Fibroblast of lung (primary cell): Measurements from ENCODE around the gene SCFD2. TPM values are rescaled to one million over a fixed set of nuclear protein-coding genes. Genes with fewer than 3 reads are reported as not detected.

Experiments
- DNase-seq, 2 donors: peaks; one replicate each; pipeline versions ENCODE4 v3.0.0 to v3.0.0-alpha.2; 2010; ENCODE audit warnings: low read depth in 2 of 2
- H2AFZ ChIP-seq: 2 replicates; pipeline ENCODE4 v1.5.1; 2012; ENCODE audit warnings: low read length, control low read depth, inconsistent platforms
- H3K27ac ChIP-seq: 2 replicates; pipeline ENCODE4 v1.5.1; 2011; ENCODE audit warnings: low read length, control low read depth; ENCODE audit not compliant: insufficient read depth
- H3K27me3 ChIP-seq: 2 replicates; pipeline ENCODE4 v1.5.1; 2011; ENCODE audit warnings: mild to moderate bottlenecking, low read length; ENCODE audit not compliant: control insufficient read depth, insufficient read depth
- H3K36me3 ChIP-seq: 2 replicates; pipeline ENCODE4 v1.5.1; 2011; ENCODE audit warnings: low read length; ENCODE audit not compliant: control insufficient read depth, insufficient read depth
- H3K4me1 ChIP-seq: 2 replicates; pipeline ENCODE4 v1.5.1; 2011; ENCODE audit warnings: low read length; ENCODE audit not compliant: control insufficient read depth, insufficient read depth; ENCODE audit errors: extremely low read depth
- H3K4me2 ChIP-seq: 2 replicates; pipeline ENCODE4 v1.5.1; 2011; ENCODE audit warnings: low read length, control low read depth; ENCODE audit not compliant: insufficient read depth; ENCODE audit errors: extremely low read depth
- H3K4me3 ChIP-seq, 4 experiments: fragments of 200-600 bp in 1 of 4; sonication (generic) in 1 of 4; replicated peaks in 1 of 4; 2 replicates each; pipeline ENCODE4 v1.5.1; 2011 to 2016; ENCODE audit warnings: low read length in 4 of 4, low read depth in 3 of 4, mild to moderate bottlenecking in 3 of 4, control low read depth in 2 of 4, inconsistent platforms in 1 of 4, mixed read lengths in 1 of 4; ENCODE audit not compliant: insufficient read depth in 1 of 4; ENCODE audit errors: control extremely low read depth in 1 of 4
- H3K79me2 ChIP-seq: 2 replicates; pipeline ENCODE4 v1.5.1; 2012; ENCODE audit warnings: mild to moderate bottlenecking, low read length, inconsistent platforms; ENCODE audit not compliant: control insufficient read depth, insufficient read depth
- H3K9ac ChIP-seq: 2 replicates; pipeline ENCODE4 v1.5.1; 2011; ENCODE audit warnings: mild to moderate bottlenecking, low read length, control low read depth; ENCODE audit not compliant: insufficient read depth
- H3K9me3 ChIP-seq: 2 replicates; pipeline ENCODE4 v1.5.1; 2012; ENCODE audit warnings: low read depth, low read length; ENCODE audit not compliant: control insufficient read depth, insufficient read depth
- H4K20me1 ChIP-seq: 2 replicates; pipeline ENCODE4 v1.5.1; 2011; ENCODE audit warnings: low read length; ENCODE audit not compliant: control insufficient read depth, insufficient read depth; ENCODE audit errors: extremely low read depth
- CTCF ChIP-seq, 2 donors: IDR thresholded peaks in 1 of 2; conservative IDR thresholded peaks in 1 of 2; 1 replicate in 1 of 2; 2 replicates in 1 of 2; pipeline ENCODE4 v1.5.1; 2011 to 2012; ENCODE audit warnings: low read length in 2 of 2, control low read depth in 1 of 2, inconsistent platforms in 1 of 2, low read depth in 1 of 2, mild to moderate bottlenecking in 1 of 2
- EZH2 ChIP-seq: IDR thresholded peaks from 2 replicates; pipeline ENCODE4 v1.5.1; 2012; ENCODE audit warnings: low read length, control low read depth, mild to moderate bottlenecking; ENCODE audit errors: missing control alignments
- polyA plus RNA-seq, 2 donors: library from polyadenylated mRNA; depleted of rRNA in 1 of 2; stranded (reverse) in 1 of 2; unstranded in 1 of 2; fragments of >200 nt; gene quantifications; 2 replicates each; pipeline ENCODE4 v1.2.1, GENCODE V29; 2011 to 2012; ENCODE audit warnings: missing spikeins in 1 of 2
- total RNA-seq: library from RNA; depleted of rRNA; stranded (reverse); fragments of >200 nt; gene quantifications from 2 replicates; pipeline ENCODE4 v1.2.1, GENCODE V29; 2014

Gene SCFD2
- total and polyA plus RNA-seq, 2 donors (not counting 1 experiment from before 2014, with no cell fraction given), result 16.2 to 23.1 TPM

GRCh38 chr4:53321151-53321983 lies 44.5 kb downstream of the SCFD2 start:
- Histone ChIP-seq H3K4me1 (peaks cover 12% of the 10 kb centered on the region), H4K20me1 (no peaks in the 10 kb centered on the region), H3K27ac (peak overlapping the region; percentile 88), H3K9ac (peak overlapping the region; percentile 1), H3K27me3 (no peaks in the 10 kb centered on the region), H3K79me2 (peaks cover 23% of the 10 kb centered on the region), H3K4me2 (peak overlapping the region; percentile 69), H3K36me3 (no peaks in the 10 kb centered on the region), H3K9me3 (no peaks in the 10 kb centered on the region), H2AFZ (no peak overlapping the region), H3K4me3 (peak overlapping the region in 3 of 4 experiments; percentile 9 to 48 (median 30))
- DNase-seq, result peak; percentile 82 to 89
- TF ChIP-seq EZH2 (no peak), CTCF (conservative IDR thresholded peaks at IDR 0.05 in 1 of 2, IDR thresholded peaks at IDR 0.05 in 1 of 2; ENCODE audit: low read depth in 1 of 2, low read length in 2 of 2) (no peak)

GRCh38 chr4:53315300-53315699 lies 50.6 kb downstream of the SCFD2 start:
- Histone ChIP-seq H3K9ac (no peak overlapping the region), H3K4me3 (no peak overlapping the region), H3K36me3 (no peaks in the 10 kb centered on the region), H3K27ac (no peak overlapping the region), H3K79me2 (peaks cover 28% of the 10 kb centered on the region), H4K20me1 (no peaks in the 10 kb centered on the region), H3K9me3 (no peaks in the 10 kb centered on the region), H2AFZ (no peak overlapping the region), H3K4me2 (no peak overlapping the region), H3K4me1 (peaks cover 2% of the 10 kb centered on the region), H3K27me3 (no peaks in the 10 kb centered on the region)
- TF ChIP-seq CTCF (conservative IDR thresholded peaks at IDR 0.05 in 1 of 2, IDR thresholded peaks at IDR 0.05 in 1 of 2; ENCODE audit: low read depth in 1 of 2, low read length in 2 of 2) (no peak), EZH2 (no peak)
- no peak for DNase-seq

GRCh38 chr4:53314252-53314651 lies 51.6 kb downstream of the SCFD2 start:
- H3K27ac ChIP-seq, result no peak overlapping the region
- H3K27me3 ChIP-seq, result no peaks in the 10 kb centered on the region
- no peak for TF ChIP-seq CTCF (conservative IDR thresholded peaks at IDR 0.05 in 1 of 2, IDR thresholded peaks at IDR 0.05 in 1 of 2; ENCODE audit: low read depth in 1 of 2, low read length in 2 of 2)
- TF ChIP-seq EZH2, result no peak
- H3K9me3 ChIP-seq, result no peaks in the 10 kb centered on the region
- no peak for DNase-seq
- no peaks in the 10 kb centered on the region for H3K4me1 ChIP-seq
- no peak overlapping the region for H3K9ac ChIP-seq
- H3K4me2 ChIP-seq, result no peak overlapping the region
- no peaks in the 10 kb centered on the region for H4K20me1 ChIP-seq
- no peak overlapping the region for H3K4me3 ChIP-seq
- H3K79me2 ChIP-seq, result peaks cover 21% of the 10 kb centered on the region
- H3K36me3 ChIP-seq, result no peaks in the 10 kb centered on the region
- no peak overlapping the region for H2AFZ ChIP-seq
